GM18526 (cell line): Measurements from ENCODE around the gene LRP2.

Experiments used
- POLR2A ChIP-seq: IDR thresholded peaks from 3 replicates; pipeline ENCODE4 v1.6.1; 2011; ENCODE audit not compliant: insufficient read length; ENCODE audit errors: extremely low read depth

The LRP2 gene

DNA sequence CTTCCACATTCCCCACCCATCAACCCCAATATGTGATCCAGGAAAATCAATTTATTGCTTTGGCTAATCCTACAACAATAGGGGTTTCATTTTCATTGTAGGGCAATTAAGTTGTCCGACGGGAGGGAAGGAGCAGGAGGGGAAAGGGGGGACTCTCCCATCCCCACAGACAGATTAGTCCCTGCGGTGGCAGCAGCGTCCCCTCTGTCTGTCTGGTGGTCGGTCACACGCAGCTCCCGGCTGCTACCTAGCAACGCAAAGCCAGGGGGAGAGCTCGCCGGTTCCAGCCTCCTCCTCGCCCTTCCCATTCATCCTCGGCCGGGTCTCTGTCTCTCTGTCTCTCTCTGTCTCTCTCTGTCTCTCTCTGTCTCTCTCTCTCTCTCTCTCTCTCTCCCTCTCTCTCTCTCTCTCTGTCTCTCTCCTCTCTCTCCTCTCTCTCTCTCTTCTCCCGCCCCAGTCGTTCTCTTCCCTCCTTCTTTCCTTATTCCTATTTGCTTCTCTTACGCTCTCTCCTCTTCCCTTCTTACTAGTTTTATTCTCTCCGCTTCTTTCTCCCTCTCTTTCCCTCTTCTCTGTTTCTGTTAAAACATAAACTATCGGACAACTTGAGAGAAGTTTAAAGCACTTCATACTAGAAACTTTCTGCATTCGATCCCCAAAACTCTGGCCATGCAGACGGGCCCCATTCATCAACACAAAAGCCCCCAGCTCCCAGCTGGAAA lies 1.2 kb downstream of the LRP2 start:
- no peak for TF ChIP-seq POLR2A

- TF ChIP-seq POLR2A: no peak
Measured at GRCh38 chr2:169358016-169358415, 4.3 kb downstream of the LRP2 start.

DNA sequence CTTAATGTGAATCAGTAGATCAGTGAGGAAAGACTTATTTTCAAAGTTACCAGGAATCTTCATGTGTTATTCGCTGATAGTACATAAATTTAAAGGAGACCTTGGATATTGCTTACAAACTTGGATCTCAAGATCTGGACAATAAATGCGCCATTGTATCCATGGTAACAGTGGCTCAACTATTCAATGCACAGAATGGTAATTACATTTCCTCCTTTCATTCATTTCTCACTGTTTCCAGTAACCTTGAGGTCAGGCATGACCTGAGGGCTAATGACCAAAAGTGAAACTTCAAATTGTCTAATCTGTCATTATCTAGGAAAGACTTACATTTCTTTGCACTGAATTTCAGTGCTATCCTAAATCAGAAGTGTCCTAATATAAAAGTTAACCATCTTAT lies 8.1 kb downstream of the LRP2 start:
- no peak for TF ChIP-seq POLR2A

DNA sequence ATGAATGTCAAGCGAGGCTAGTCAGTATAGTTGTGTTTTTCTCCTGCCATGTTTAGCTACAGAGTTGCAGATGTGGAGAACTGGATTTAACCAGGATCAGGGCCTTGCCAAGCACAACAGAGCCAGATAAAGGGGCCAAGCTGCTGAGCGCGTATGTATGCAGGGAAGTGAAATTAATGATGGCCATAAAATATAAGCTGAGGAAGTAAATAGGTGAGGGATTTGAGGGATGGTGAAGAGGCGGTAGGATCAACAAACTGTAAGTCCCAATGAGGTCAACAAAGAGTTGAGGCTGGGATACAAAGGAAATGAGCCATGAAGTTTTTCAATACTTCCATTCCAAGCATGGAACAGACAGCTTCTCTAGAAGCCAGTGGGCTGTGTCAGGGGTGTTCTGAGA lies 10.6 kb downstream of the LRP2 start:
- TF ChIP-seq POLR2A: no peak

DNA sequence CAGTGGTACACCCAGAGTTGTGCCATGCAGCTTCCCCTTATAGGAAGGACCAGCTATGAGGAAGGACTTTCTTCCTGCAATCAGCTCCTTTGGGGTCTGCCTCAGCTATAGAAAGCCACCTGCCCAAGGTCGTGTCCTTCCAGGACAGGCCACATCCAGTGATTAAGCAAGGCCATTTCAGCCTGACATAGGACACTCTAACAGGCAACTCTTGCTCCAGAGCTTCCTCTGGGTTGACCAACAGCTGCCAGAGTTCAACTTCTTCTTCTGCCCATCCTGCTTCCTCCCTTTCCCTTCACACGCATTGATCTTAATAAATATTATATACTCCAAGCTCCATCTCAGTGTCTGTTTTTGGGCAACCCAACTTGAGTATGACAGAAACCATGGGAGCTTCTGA lies 12.8 kb downstream of the LRP2 start:
- TF ChIP-seq POLR2A: no peak

DNA sequence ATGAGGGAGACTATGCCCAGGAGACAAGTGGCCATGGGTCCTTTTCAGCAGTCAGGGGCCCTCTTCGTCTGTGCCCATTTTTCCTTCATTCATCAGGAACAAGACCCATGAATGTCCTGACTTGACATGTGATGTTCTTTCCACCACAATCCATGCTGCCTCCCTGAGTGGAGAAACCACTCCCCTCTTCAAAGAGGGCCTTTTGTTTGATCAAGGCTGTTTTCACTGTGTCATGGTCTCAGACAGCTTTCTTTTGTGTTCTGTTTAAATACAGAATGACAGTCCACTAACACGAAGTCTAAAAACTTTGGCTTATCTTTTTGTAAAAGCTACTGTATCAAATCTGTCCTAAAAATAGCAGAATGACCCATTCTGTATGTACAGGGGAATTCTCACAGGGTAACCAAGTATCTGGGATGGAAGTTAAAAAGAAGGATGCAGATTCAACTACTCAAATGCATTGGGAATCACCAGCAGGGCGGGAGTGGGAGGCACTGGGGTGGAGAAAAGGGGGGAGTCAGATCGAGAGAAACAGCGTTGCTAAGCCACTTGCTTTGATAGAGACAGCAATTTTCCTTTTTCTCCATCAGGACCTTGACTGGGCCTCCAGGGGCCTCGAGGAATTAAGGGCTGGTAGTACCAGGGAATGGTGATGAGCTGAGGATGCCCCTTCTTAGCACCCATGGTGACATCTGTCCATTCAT lies 13.9 kb downstream of the LRP2 start:
- no peak for TF ChIP-seq POLR2A

DNA sequence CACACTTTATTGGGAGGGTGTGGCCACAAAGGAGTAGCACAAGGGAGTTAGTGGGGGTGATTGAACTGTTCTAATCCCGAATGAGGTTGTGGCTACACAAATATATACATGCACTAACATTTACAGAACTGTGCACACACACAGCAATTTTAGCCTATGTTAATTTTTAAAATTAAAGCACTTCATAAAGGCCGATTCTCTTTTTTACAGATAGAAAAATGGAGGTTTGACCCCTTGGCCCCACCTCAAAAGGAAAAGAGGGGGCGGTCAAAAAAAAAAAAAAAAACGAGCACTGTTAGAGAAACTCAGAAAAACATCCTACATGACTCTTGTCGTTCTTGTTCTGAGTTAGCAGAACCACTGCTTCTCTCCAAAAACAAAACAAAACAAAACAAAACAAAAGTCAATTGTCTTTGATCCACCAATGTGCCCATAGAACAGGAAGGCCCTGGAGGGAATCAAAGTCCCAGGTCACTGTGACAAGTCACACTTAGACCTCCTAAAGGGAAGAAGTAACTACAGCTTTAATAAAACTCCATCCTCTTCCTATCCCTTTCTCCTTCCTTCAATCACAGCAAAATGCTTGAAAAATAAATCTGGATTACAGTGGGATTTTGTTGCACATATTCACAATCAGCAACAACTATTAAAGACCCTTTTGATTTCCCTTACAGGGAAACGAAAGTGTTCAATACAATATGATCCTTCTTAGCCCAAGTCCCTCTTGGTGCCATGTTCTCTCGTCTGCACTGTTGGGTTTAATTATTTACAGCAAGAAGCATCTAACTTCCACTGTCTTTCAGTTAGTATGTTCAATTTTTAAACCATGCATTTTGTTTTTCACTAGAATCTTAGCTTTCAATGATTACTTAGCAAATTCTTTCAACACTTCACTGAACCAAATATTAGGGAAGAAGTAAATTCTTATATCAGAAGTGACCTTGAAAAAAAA lies 16.6 kb downstream of the LRP2 start:
- TF ChIP-seq POLR2A: no peak

- TF ChIP-seq POLR2A: no peak
Measured at GRCh38 chr2:169344736-169345485, 17.4 kb downstream of the LRP2 start.

DNA sequence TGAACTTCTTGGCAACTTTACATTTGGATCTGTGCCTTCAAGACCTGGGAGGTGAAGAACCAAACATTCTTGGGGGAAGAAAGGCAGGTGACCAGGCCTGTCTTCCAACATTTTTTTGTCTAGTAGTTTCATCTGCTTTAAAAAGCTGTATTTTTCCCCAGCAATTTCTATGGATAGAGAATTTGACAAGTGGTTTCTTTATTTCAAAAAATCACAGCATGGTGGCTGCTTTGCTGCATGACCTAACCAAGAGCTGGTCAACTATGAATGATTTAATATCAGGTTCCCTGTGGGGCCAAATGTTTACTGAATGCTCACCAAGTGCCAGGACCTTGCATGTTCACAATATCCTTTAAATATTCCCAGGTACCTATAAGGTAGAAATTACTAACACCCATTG lies 19.1 kb downstream of the LRP2 start:
- no peak for TF ChIP-seq POLR2A

DNA sequence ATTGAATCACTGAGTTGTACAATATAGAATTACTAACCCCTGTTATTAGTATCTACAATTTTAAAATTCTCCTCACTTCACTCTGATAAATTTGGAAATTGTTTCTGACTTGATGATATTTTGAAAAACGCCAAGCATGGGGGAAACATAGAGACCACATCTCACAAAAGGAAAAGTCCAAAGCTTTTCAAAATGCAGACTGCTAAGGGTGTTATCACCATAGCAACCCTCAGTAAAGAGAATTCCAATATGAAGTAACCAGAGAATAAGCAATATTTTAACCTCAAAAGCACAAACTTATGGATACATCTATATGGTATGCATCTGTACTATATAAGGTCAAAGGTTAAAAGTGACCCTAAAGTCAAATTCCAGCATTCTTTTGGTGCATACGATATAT lies 22.7 kb downstream of the LRP2 start:
- no peak for TF ChIP-seq POLR2A

- TF ChIP-seq POLR2A: no peak
Measured at GRCh38 chr2:169336695-169337094, 25.6 kb downstream of the LRP2 start.

- TF ChIP-seq POLR2A: no peak
Measured at GRCh38 chr2:169330555-169331198, 31.7 kb downstream of the LRP2 start.

GRCh38 chr2:169329688-169330554 lies 32.4 kb downstream of the LRP2 start:
- no peak for TF ChIP-seq POLR2A

DNA sequence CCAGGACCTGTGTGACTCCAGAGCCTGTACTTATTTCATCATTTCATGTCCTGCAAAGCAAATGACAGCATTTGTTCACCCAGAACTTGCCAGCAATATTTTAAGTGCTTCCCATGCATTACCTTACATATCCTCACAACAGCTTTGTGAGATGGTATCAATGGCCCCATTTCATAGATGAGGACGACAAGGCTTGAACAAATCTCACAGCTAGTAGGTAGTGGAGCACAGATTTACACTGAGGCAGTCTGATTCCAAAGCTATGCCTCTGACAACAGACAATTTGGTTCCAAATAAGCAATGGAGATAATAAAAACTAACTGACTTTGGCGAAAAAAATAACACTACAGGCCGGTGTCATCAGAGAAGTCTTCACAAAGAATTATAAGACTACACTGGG lies 33.5 kb downstream of the LRP2 start:
- no peak for TF ChIP-seq POLR2A
